ENCODE results near the gene FOXI1. TPM values are rescaled to one million over a fixed set of nuclear protein-coding genes. Genes with fewer than 3 reads are reported as not detected.

FOXI1 gene
- total RNA-seq, 1 donor from 2014 or later, result not detected

GRCh38 chr5:170126626-170127025 lies 20.9 kb downstream of the FOXI1 start:
- Histone ChIP-seq H3K4me3 (ENCODE audit: insufficient read depth, low read depth, low read length) (no peak overlapping the region), H4K20me1 (ENCODE audit: insufficient read depth, low read length) (no peaks in the 10 kb centered on the region), H3K27me3 (ENCODE audit: insufficient read depth, low read length) (no peaks in the 10 kb centered on the region), H2AFZ (ENCODE audit: low read depth, low read length) (no peak overlapping the region), H3K4me2 (ENCODE audit: low read length) (no peak overlapping the region), H3K9me3 (ENCODE audit: insufficient read depth, low read depth, low read length) (no peaks in the 10 kb centered on the region), H3K27ac (ENCODE audit: low read depth, low read length) (no peak overlapping the region), H3K4me1 (ENCODE audit: insufficient read depth, low read length) (no peaks in the 10 kb centered on the region), H3K79me2 (ENCODE audit: insufficient read depth, low read length) (no peaks in the 10 kb centered on the region), H3K36me3 (ENCODE audit: insufficient read depth, low read length) (no peaks in the 10 kb centered on the region), H3K9ac (ENCODE audit: low read length) (no peak overlapping the region)
- Mint-ChIP-seq H3K9me3 (ENCODE audit: unreplicated experiment) (no peaks in the 10 kb centered on the region), H3K4me1 (ENCODE audit: low read depth, unreplicated experiment) (peaks cover 2% of the 10 kb centered on the region), H3K27me3 (ENCODE audit: low read depth, unreplicated experiment) (no peaks in the 10 kb centered on the region), H3K4me3 (ENCODE audit: unreplicated experiment) (no peak overlapping the region), H3K36me3 (ENCODE audit: low read depth, unreplicated experiment) (no peaks in the 10 kb centered on the region), H3K27ac (ENCODE audit: unreplicated experiment) (no peak overlapping the region)
- DNase-seq (ENCODE audit: low read depth) (no peak), FAIRE-seq (no peak)
- no peak for TF ChIP-seq EZH2 (IDR thresholded peaks at IDR 0.05; ENCODE audit: insufficient read depth, low read length)
- TF ChIP-seq, protein P1, sequence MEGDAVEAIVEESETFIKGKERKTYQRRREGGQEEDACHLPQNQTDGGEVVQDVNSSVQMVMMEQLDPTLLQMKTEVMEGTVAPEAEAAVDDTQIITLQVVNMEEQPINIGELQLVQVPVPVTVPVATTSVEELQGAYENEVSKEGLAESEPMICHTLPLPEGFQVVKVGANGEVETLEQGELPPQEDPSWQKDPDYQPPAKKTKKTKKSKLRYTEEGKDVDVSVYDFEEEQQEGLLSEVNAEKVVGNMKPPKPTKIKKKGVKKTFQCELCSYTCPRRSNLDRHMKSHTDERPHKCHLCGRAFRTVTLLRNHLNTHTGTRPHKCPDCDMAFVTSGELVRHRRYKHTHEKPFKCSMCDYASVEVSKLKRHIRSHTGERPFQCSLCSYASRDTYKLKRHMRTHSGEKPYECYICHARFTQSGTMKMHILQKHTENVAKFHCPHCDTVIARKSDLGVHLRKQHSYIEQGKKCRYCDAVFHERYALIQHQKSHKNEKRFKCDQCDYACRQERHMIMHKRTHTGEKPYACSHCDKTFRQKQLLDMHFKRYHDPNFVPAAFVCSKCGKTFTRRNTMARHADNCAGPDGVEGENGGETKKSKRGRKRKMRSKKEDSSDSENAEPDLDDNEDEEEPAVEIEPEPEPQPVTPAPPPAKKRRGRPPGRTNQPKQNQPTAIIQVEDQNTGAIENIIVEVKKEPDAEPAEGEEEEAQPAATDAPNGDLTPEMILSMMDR (IDR thresholded peaks at IDR 0.05; ENCODE audit: insufficient read depth, low read depth, low read length), result no peak

GRCh38 chr5:170131235-170131634 lies 25.5 kb downstream of the FOXI1 start:
- H3K79me2 ChIP-seq (ENCODE audit: insufficient read depth, low read length), result no peaks in the 10 kb centered on the region

More at GRCh38 chr5:170131235-170131634, 25.5 kb downstream of the FOXI1 start:
- no peak for FAIRE-seq
- no peak overlapping the region for H3K27ac ChIP-seq (ENCODE audit: low read depth, low read length)
- no peaks in the 10 kb centered on the region for H3K36me3 ChIP-seq (ENCODE audit: insufficient read depth, low read length)
- H3K4me2 ChIP-seq (ENCODE audit: low read length), result no peak overlapping the region
- no peak overlapping the region for H3K9ac ChIP-seq (ENCODE audit: low read length)
- Mint-ChIP-seq H3K36me3 (ENCODE audit: low read depth, unreplicated experiment) (peaks cover 2% of the 10 kb centered on the region), H3K4me1 (ENCODE audit: low read depth, unreplicated experiment) (peaks cover 11% of the 10 kb centered on the region), H3K27me3 (ENCODE audit: low read depth, unreplicated experiment) (peaks cover 2% of the 10 kb centered on the region), H3K27ac (ENCODE audit: unreplicated experiment) (no peak overlapping the region), H3K4me3 (ENCODE audit: unreplicated experiment) (no peak overlapping the region), H3K9me3 (ENCODE audit: unreplicated experiment) (no peaks in the 10 kb centered on the region)
- no peaks in the 10 kb centered on the region for H4K20me1 ChIP-seq (ENCODE audit: insufficient read depth, low read length)
- H3K4me3 ChIP-seq (ENCODE audit: insufficient read depth, low read depth, low read length), result no peak overlapping the region
- no peak overlapping the region for H2AFZ ChIP-seq (ENCODE audit: low read depth, low read length)
- no peaks in the 10 kb centered on the region for H3K9me3 ChIP-seq (ENCODE audit: insufficient read depth, low read depth, low read length)
- no peaks in the 10 kb centered on the region for H3K27me3 ChIP-seq (ENCODE audit: insufficient read depth, low read length)
- TF ChIP-seq, protein P1 (IDR thresholded peaks at IDR 0.05; ENCODE audit: insufficient read depth, low read depth, low read length), result no peak
- H3K4me1 ChIP-seq (ENCODE audit: insufficient read depth, low read length), result peaks cover 7% of the 10 kb centered on the region
- no peak for DNase-seq (ENCODE audit: low read depth)
